MM.1S (cell line): ENCODE data around the gene INHBC.

ENCODE experiments used
- DNase-seq: peaks from one replicate; pipeline ENCODE4 v3.0.0-alpha.2; 2015
- H2AFZ ChIP-seq: fragments of 300-600 bp; sonication (generic); 2 replicates; pipeline ENCODE4 v1.6.0; 2016; ENCODE audit warnings: antibody characterized with exemption, low read length
- H3F3A ChIP-seq: fragments of 300-600 bp; sonication (generic); 2 replicates; pipeline ENCODE4 v1.6.1; 2016; ENCODE audit warnings: mild to moderate bottlenecking, antibody characterized with exemption, low read length, moderate library complexity, mixed read lengths; ENCODE audit not compliant: insufficient read depth
- H3K27ac ChIP-seq: fragments of 300-600 bp; sonication (generic); 2 replicates; pipeline ENCODE4 v1.5.1; 2016; ENCODE audit warnings: mild to moderate bottlenecking, low read length
- H3K27me3 ChIP-seq: fragments of 300-600 bp; sonication (generic); replicated peaks from 2 replicates; pipeline ENCODE4 v1.6.0; 2016; ENCODE audit warnings: low read length; ENCODE audit not compliant: insufficient read depth
- H3K36me3 ChIP-seq: fragments of 300-600 bp; sonication (generic); replicated peaks from 2 replicates; pipeline ENCODE4 v1.6.1; 2016; ENCODE audit warnings: mild to moderate bottlenecking, low read length, mixed read lengths; ENCODE audit not compliant: insufficient read depth
- H3K4me1 ChIP-seq: fragments of 300-600 bp; sonication (generic); 2 replicates; pipeline ENCODE4 v1.6.1; 2016; ENCODE audit warnings: low read length, mixed read lengths
- H3K4me2 ChIP-seq: fragments of 300-600 bp; sonication (generic); 2 replicates; pipeline ENCODE4 v1.6.0; 2016; ENCODE audit warnings: low read depth, low read length
- H3K4me3 ChIP-seq: fragments of 300-600 bp; sonication (generic); 2 replicates; pipeline ENCODE4 v1.5.1; 2016; ENCODE audit warnings: low read length, mixed read lengths
- H3K79me2 ChIP-seq: fragments of 300-600 bp; sonication (generic); 2 replicates; pipeline ENCODE4 v1.6.1; 2016; ENCODE audit warnings: mixed run types, low read length, mixed read lengths
- H3K9ac ChIP-seq: fragments of 300-600 bp; sonication (generic); 2 replicates; pipeline ENCODE4 v1.6.1; 2016; ENCODE audit warnings: low read length, mixed read lengths
- H3K9me2 ChIP-seq: fragments of 300-600 bp; sonication (generic); replicated peaks from 2 replicates; pipeline ENCODE4 v1.6.1; 2016; ENCODE audit warnings: mild to moderate bottlenecking, low read length, mixed read lengths; ENCODE audit not compliant: insufficient read depth
- H3K9me3 ChIP-seq: fragments of 300-600 bp; sonication (generic); replicated peaks from 2 replicates; pipeline ENCODE4 v1.6.1; 2016; ENCODE audit warnings: mild to moderate bottlenecking, low read length, mixed read lengths; ENCODE audit not compliant: insufficient read depth
- H4K20me1 ChIP-seq: fragments of 300-600 bp; sonication (generic); 2 replicates; pipeline ENCODE4 v1.6.1; 2016; ENCODE audit warnings: mild to moderate bottlenecking, low read length, moderate library complexity, mixed read lengths; ENCODE audit not compliant: insufficient read depth
- EZH2 ChIP-seq: fragments of 300-600 bp; sonication (generic); optimal IDR thresholded peaks from 2 replicates; pipeline ENCODE3; 2017; ENCODE audit warnings: low read depth, mild to moderate bottlenecking, antibody characterized with exemption, low read length, mixed read lengths
- EZH2phosphoT487 ChIP-seq: fragments of 300-600 bp; sonication (generic); IDR thresholded peaks from 2 replicates; pipeline ENCODE4 v1.6.1; 2018; ENCODE audit warnings: antibody characterized with exemption, low read length
- TF ChIP-seq, protein P1 (sequence below): fragments of 300-600 bp; sonication (generic); IDR thresholded peaks from 2 replicates; pipeline ENCODE4 v1.5.1; 2016; ENCODE audit warnings: antibody characterized with exemption, low read length, mixed read lengths

Gene INHBC

GRCh38 chr12:57497223-57498131, 62.9 kb downstream of the INHBC start:
- Histone ChIP-seq H3K4me3 (no peak overlapping the region), H3F3A (no peaks in the 10 kb centered on the region), H3K27me3 (no peaks in the 10 kb centered on the region), H3K4me2 (no peak overlapping the region), H3K4me1 (no peaks in the 10 kb centered on the region), H3K9me3 (no peaks in the 10 kb centered on the region), H3K79me2 (peaks cover 10% of the 10 kb centered on the region), H2AFZ (no peak overlapping the region), H3K9ac (no peak overlapping the region), H3K9me2 (no peaks in the 10 kb centered on the region), H3K36me3 (peaks cover 14% of the 10 kb centered on the region), H4K20me1 (no peaks in the 10 kb centered on the region), H3K27ac (no peak overlapping the region)
- TF ChIP-seq EZH2 (no peak), EZH2phosphoT487 (no peak)
- TF ChIP-seq, protein P1, sequence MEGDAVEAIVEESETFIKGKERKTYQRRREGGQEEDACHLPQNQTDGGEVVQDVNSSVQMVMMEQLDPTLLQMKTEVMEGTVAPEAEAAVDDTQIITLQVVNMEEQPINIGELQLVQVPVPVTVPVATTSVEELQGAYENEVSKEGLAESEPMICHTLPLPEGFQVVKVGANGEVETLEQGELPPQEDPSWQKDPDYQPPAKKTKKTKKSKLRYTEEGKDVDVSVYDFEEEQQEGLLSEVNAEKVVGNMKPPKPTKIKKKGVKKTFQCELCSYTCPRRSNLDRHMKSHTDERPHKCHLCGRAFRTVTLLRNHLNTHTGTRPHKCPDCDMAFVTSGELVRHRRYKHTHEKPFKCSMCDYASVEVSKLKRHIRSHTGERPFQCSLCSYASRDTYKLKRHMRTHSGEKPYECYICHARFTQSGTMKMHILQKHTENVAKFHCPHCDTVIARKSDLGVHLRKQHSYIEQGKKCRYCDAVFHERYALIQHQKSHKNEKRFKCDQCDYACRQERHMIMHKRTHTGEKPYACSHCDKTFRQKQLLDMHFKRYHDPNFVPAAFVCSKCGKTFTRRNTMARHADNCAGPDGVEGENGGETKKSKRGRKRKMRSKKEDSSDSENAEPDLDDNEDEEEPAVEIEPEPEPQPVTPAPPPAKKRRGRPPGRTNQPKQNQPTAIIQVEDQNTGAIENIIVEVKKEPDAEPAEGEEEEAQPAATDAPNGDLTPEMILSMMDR, result no peak
- DNase-seq, result no peak

GRCh38 chr12:57498132-57498502, 63.5 kb downstream of the INHBC start:
- Histone ChIP-seq H3K4me1 (no peaks in the 10 kb centered on the region), H3K27ac (no peak overlapping the region), H3K9me2 (no peaks in the 10 kb centered on the region), H3K36me3 (peaks cover 14% of the 10 kb centered on the region), H3F3A (no peaks in the 10 kb centered on the region), H4K20me1 (no peaks in the 10 kb centered on the region), H3K27me3 (no peaks in the 10 kb centered on the region), H2AFZ (no peak overlapping the region), H3K4me3 (no peak overlapping the region), H3K4me2 (no peak overlapping the region), H3K9me3 (no peaks in the 10 kb centered on the region), H3K9ac (no peak overlapping the region), H3K79me2 (peaks cover 10% of the 10 kb centered on the region)
- TF ChIP-seq EZH2 (no peak), EZH2phosphoT487 (no peak)
- TF ChIP-seq, protein P1, result no peak
- DNase-seq, result no peak

GRCh38 chr12:57498571-57498970, 64.0 kb downstream of the INHBC start:
- peaks cover 10% of the 10 kb centered on the region for H3K79me2 ChIP-seq
- DNase-seq, result no peak
- no peaks in the 10 kb centered on the region for H3K9me2 ChIP-seq
- no peak overlapping the region for H3K9ac ChIP-seq
- H3K4me1 ChIP-seq, result no peaks in the 10 kb centered on the region
- H3K4me2 ChIP-seq, result no peak overlapping the region
- no peaks in the 10 kb centered on the region for H3K27me3 ChIP-seq
- H3K27ac ChIP-seq, result no peak overlapping the region
- no peak overlapping the region for H3K4me3 ChIP-seq
- peaks cover 14% of the 10 kb centered on the region for H3K36me3 ChIP-seq
- H4K20me1 ChIP-seq, result no peaks in the 10 kb centered on the region
- no peaks in the 10 kb centered on the region for H3F3A ChIP-seq
- TF ChIP-seq EZH2, result no peak
- TF ChIP-seq, protein P1, result no peak
- no peak for TF ChIP-seq EZH2phosphoT487
- H2AFZ ChIP-seq, result no peak overlapping the region
- no peaks in the 10 kb centered on the region for H3K9me3 ChIP-seq
